HL-60 (cell line): ENCODE results near the gene SH3TC2.

Source experiments
- DNase-seq, 2 experiments: peaks; one replicate each; pipeline ENCODE4 v3.0.0-alpha.2; 2010 to 2020; ENCODE audit warnings: low read depth in 1 of 2, low spot score in 1 of 2
- H3K27ac ChIP-seq: fragments of 250-450 bp; sonication (Bioruptor Pico); replicated peaks from 2 replicates; pipeline ENCODE4 v1.5.1; 2020; ENCODE audit warnings: mild to moderate bottlenecking, moderate library complexity
- H3K27me3 ChIP-seq: fragments of 250-450 bp; sonication (Bioruptor Pico); 2 replicates; pipeline ENCODE4 v1.5.1; 2021; ENCODE audit warnings: mild to moderate bottlenecking, moderate library complexity; ENCODE audit not compliant: insufficient read depth, poor library complexity, severe bottlenecking
- H3K4me3 ChIP-seq: replicated peaks from 2 replicates; pipeline ENCODE4 v1.5.1; 2011; ENCODE audit warnings: mild to moderate bottlenecking, control low read depth, low read length; ENCODE audit not compliant: insufficient read depth
- GABPA ChIP-seq: IDR thresholded peaks from 2 replicates; pipeline ENCODE4 v1.6.1; 2012; ENCODE audit warnings: low read depth
- POLR2AphosphoS5 ChIP-seq: IDR thresholded peaks from 2 replicates; pipeline ENCODE4 v1.6.1; 2012; ENCODE audit warnings: low read depth
- SPI1 ChIP-seq: IDR thresholded peaks from 2 replicates; pipeline ENCODE4 v1.6.1; 2012; ENCODE audit warnings: low read depth, mild to moderate bottlenecking, borderline replicate concordance
- TF ChIP-seq, protein P1 (sequence below): IDR thresholded peaks from 2 replicates; pipeline ENCODE4 v1.6.1; 2012; ENCODE audit warnings: low read depth; ENCODE audit not compliant: insufficient replicate concordance
- TF ChIP-seq, protein P2 (sequence below): IDR thresholded peaks from one replicate; pipeline ENCODE4 v1.5.1; 2011; ENCODE audit warnings: low read length, control low read depth, inconsistent platforms; ENCODE audit not compliant: insufficient read depth

The SH3TC2 gene

DNA sequence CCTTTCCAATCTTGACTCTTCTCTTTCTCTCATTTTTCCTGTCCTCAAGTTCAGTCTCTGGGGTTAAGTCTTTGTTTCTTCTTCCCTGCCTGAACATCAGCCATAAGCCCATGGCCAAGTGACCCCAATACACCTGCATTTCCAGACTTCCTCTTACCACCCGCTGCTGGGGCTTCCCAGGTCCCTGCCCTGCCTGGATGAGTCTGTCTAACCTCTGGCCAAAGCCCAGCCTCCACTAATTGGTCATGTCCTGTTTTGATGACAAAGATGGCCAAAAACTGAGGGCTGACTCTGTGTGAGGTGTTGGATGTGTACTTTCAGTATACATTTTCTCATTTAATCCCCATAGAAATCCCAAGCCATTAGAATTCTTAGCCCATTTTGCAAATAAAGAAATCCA is 47.3 kb downstream of the SH3TC2 start:
- no peak overlapping the region for H3K4me3 ChIP-seq
- DNase-seq, result no peak
- TF ChIP-seq SPI1 (no peak), POLR2AphosphoS5 (no peak), GABPA (no peak)
- TF ChIP-seq, protein P1, sequence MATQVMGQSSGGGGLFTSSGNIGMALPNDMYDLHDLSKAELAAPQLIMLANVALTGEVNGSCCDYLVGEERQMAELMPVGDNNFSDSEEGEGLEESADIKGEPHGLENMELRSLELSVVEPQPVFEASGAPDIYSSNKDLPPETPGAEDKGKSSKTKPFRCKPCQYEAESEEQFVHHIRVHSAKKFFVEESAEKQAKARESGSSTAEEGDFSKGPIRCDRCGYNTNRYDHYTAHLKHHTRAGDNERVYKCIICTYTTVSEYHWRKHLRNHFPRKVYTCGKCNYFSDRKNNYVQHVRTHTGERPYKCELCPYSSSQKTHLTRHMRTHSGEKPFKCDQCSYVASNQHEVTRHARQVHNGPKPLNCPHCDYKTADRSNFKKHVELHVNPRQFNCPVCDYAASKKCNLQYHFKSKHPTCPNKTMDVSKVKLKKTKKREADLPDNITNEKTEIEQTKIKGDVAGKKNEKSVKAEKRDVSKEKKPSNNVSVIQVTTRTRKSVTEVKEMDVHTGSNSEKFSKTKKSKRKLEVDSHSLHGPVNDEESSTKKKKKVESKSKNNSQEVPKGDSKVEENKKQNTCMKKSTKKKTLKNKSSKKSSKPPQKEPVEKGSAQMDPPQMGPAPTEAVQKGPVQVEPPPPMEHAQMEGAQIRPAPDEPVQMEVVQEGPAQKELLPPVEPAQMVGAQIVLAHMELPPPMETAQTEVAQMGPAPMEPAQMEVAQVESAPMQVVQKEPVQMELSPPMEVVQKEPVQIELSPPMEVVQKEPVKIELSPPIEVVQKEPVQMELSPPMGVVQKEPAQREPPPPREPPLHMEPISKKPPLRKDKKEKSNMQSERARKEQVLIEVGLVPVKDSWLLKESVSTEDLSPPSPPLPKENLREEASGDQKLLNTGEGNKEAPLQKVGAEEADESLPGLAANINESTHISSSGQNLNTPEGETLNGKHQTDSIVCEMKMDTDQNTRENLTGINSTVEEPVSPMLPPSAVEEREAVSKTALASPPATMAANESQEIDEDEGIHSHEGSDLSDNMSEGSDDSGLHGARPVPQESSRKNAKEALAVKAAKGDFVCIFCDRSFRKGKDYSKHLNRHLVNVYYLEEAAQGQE, result no peak
- TF ChIP-seq, protein P2, sequence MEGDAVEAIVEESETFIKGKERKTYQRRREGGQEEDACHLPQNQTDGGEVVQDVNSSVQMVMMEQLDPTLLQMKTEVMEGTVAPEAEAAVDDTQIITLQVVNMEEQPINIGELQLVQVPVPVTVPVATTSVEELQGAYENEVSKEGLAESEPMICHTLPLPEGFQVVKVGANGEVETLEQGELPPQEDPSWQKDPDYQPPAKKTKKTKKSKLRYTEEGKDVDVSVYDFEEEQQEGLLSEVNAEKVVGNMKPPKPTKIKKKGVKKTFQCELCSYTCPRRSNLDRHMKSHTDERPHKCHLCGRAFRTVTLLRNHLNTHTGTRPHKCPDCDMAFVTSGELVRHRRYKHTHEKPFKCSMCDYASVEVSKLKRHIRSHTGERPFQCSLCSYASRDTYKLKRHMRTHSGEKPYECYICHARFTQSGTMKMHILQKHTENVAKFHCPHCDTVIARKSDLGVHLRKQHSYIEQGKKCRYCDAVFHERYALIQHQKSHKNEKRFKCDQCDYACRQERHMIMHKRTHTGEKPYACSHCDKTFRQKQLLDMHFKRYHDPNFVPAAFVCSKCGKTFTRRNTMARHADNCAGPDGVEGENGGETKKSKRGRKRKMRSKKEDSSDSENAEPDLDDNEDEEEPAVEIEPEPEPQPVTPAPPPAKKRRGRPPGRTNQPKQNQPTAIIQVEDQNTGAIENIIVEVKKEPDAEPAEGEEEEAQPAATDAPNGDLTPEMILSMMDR, result no peak
- H3K27ac ChIP-seq, result no peak overlapping the region
- no peaks in the 10 kb centered on the region for H3K27me3 ChIP-seq

DNA sequence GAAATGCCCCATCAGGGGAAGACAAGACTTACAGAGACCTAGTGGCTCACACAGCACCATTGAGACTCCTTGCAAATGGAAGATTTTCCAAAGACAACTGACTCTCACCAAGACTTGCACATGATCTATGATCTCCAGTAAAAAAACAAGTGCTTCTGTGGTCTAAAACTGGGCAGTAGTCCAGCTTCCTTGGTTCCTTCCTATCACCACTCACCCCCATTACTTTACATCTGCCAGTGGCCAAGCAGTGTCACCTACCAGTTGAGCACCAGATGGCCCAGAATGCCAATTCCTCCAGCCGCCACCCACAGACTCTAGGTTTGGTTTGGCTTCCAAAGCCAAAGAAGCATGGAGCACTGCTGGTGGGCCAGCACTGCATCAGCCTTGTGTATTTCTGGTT is 47.7 kb downstream of the SH3TC2 start:
- Histone ChIP-seq H3K27me3 (no peaks in the 10 kb centered on the region), H3K27ac (no peak overlapping the region), H3K4me3 (no peak overlapping the region)
- no peak for TF ChIP-seq GABPA
- TF ChIP-seq, protein P2, result no peak
- TF ChIP-seq SPI1, result no peak
- TF ChIP-seq, protein P1, result no peak
- TF ChIP-seq POLR2AphosphoS5, result no peak
- no peak for DNase-seq

DNA sequence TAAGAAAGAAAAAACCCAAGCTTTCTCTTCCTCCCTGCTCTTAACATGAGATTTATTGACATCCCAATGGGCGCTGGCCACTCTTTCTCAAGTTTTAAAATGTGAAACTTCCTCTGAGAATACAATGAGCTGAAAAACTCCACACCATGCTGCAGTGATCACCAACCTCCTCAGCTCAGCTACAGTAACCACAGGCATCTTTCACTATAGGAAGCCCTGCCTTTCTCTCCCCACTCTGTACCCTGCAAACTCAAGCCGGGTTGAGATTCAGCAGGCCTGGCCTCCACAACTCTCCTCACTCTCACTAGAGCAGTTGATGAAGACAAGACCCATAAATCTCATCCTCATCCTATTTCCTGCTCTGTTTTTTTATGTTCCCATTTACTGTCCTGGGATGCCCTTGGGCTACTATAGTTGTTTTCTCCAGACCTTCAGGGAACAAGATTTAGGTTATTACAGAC is 48.3 kb downstream of the SH3TC2 start:
- Histone ChIP-seq H3K4me3 (no peak overlapping the region), H3K27ac (no peak overlapping the region), H3K27me3 (no peaks in the 10 kb centered on the region)
- no peak for DNase-seq
- TF ChIP-seq POLR2AphosphoS5 (no peak), SPI1 (no peak), GABPA (no peak)
- TF ChIP-seq, protein P1, result no peak
- TF ChIP-seq, protein P2, result no peak
